Measurements from ENCODE around the gene ERLEC1. TPM values are rescaled to one million over a fixed set of nuclear protein-coding genes. Genes with fewer than 3 reads are reported as not detected.

Gene ERLEC1
- total and polyA plus RNA-seq, 4 donors: 28.8 to 32.0 (median 30.4) TPM

- Histone ChIP-seq H3K9me3 (ENCODE audit: control insufficient read depth in 4 of 4, low read length in 3 of 4) (no peaks in the 10 kb centered on the region), H3K9ac (ENCODE audit: low read depth in 1 of 2, low read length in 2 of 2) (peak within 1 kb of the TSS in 1 of 2 donors; percentile 16), H3K4me1 (ENCODE audit: control insufficient read depth in 4 of 4, insufficient read depth in 4 of 4, low read length in 3 of 4) (peaks cover 4 to 21% (median 11%) of the 10 kb centered on the region in 4 donors), H3K27ac (ENCODE audit: low read depth in 1 of 2, low read length in 2 of 2) (peak within 1 kb of the TSS; percentile 38 to 65), H3K36me3 (ENCODE audit: control insufficient read depth in 4 of 4, insufficient read depth in 3 of 4, low read depth in 1 of 4, low read length in 3 of 4) (peaks cover 0 to 3% (median 0%) of the 10 kb centered on the region in 4 donors), H3K27me3 (ENCODE audit: control insufficient read depth in 4 of 4, insufficient read depth in 4 of 4, low read length in 3 of 4) (no peaks in the 10 kb centered on the region), H3K4me3 (ENCODE audit: low read depth in 1 of 3, low read length in 3 of 3) (peak within 1 kb of the TSS; percentile 69 to 82 (median 74))
- 26% methylated on average over 72 of the region's 72 CpGs for WGBS
- no peak for TF ChIP-seq ZBTB33 (IDR thresholded peaks at IDR 0.05)
- TF ChIP-seq MAX (IDR thresholded peaks at IDR 0.05): no peak
- peak in 1 of 2 donors; percentile 27 for TF ChIP-seq RAD21 (IDR thresholded peaks at IDR 0.05)
- no peak for TF ChIP-seq YY1 (IDR thresholded peaks at IDR 0.05)
- TF ChIP-seq RXRA (IDR thresholded peaks at IDR 0.05): no peak
- TF ChIP-seq, protein P1, sequence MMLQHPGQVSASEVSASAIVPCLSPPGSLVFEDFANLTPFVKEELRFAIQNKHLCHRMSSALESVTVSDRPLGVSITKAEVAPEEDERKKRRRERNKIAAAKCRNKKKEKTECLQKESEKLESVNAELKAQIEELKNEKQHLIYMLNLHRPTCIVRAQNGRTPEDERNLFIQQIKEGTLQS (IDR thresholded peaks at IDR 0.05): no peak
- peak; percentile 4 for TF ChIP-seq CTCF (IDR thresholded peaks at IDR 0.05; ENCODE audit: low read depth, low read length, missing input control)
- TF ChIP-seq TAF1 (conservative IDR thresholded peaks at IDR 0.05): no peak
- TF ChIP-seq, protein P2, sequence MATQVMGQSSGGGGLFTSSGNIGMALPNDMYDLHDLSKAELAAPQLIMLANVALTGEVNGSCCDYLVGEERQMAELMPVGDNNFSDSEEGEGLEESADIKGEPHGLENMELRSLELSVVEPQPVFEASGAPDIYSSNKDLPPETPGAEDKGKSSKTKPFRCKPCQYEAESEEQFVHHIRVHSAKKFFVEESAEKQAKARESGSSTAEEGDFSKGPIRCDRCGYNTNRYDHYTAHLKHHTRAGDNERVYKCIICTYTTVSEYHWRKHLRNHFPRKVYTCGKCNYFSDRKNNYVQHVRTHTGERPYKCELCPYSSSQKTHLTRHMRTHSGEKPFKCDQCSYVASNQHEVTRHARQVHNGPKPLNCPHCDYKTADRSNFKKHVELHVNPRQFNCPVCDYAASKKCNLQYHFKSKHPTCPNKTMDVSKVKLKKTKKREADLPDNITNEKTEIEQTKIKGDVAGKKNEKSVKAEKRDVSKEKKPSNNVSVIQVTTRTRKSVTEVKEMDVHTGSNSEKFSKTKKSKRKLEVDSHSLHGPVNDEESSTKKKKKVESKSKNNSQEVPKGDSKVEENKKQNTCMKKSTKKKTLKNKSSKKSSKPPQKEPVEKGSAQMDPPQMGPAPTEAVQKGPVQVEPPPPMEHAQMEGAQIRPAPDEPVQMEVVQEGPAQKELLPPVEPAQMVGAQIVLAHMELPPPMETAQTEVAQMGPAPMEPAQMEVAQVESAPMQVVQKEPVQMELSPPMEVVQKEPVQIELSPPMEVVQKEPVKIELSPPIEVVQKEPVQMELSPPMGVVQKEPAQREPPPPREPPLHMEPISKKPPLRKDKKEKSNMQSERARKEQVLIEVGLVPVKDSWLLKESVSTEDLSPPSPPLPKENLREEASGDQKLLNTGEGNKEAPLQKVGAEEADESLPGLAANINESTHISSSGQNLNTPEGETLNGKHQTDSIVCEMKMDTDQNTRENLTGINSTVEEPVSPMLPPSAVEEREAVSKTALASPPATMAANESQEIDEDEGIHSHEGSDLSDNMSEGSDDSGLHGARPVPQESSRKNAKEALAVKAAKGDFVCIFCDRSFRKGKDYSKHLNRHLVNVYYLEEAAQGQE (IDR thresholded peaks at IDR 0.05): no peak
- TF ChIP-seq NR2F2 (IDR thresholded peaks at IDR 0.05): no peak
- no peak for TF ChIP-seq EGR1 (IDR thresholded peaks at IDR 0.05; ENCODE audit: low read depth in 2 of 2)
- TF ChIP-seq SP1 (IDR thresholded peaks at IDR 0.05): no peak
- no peak for TF ChIP-seq JUND (IDR thresholded peaks at IDR 0.05)
- no peak for TF ChIP-seq HNF4G (IDR thresholded peaks at IDR 0.05)
- peak; percentile 44 for DNase-seq (ENCODE audit: low spot score)
These were observed 72.7 kb downstream of the ERLEC1 start, which contains the start of gene GPR75 for GRCh38 chr2:53859206-53860181. TSS of gene GPR75 (minus strand) at chr2:53859967. CDS start at chr2:53854756, 5,211 bp downstream.

Data from liver (tissue), 9 donors.